Activated B cell treated with CpG ODN at 0.5 μM for 24 hours (primary cell): ENCODE results near the gene CHD1. TPM values are rescaled to one million over a fixed set of nuclear protein-coding genes. Genes with fewer than 3 reads are reported as not detected.

Experiments
- ATAC-seq: fragments of 200-7000 bp; cut with Tn5 transposase; one replicate; pipeline ENCODE4 v1.10.0; 2021; ENCODE audit warnings: low read depth, mild to moderate bottlenecking, moderate library complexity
- CTCF ChIA-PET: fragments of 350-600 bp; sonication (Branson Sonifier 250); formaldehyde crosslinking; loops from one replicate; lab custom pipeline; 2021; ENCODE audit warnings: antibody characterized with exemption; lab: Charles Lee
- POLR2A ChIA-PET: fragments of 350-600 bp; sonication (Branson Sonifier 250); formaldehyde crosslinking; loops from one replicate; lab custom pipeline; 2021; ENCODE audit warnings: antibody characterized with exemption; lab: Charles Lee
- DNase-seq: peaks from one replicate; pipeline ENCODE4 v3.0.0; 2022
- H3K27ac Mint-ChIP-seq: one replicate; pipeline ENCODE4 v1.8.0; 2020; ENCODE audit warnings: mixed read lengths
- H3K27me3 Mint-ChIP-seq: one replicate; pipeline ENCODE4 v1.8.0; 2021; ENCODE audit warnings: mixed read lengths
- H3K36me3 Mint-ChIP-seq: one replicate; pipeline ENCODE4 v1.8.0; 2021; ENCODE audit warnings: low read depth, mixed read lengths
- H3K4me1 Mint-ChIP-seq: one replicate; pipeline ENCODE4 v1.8.0; 2021; ENCODE audit warnings: mixed read lengths
- H3K4me3 Mint-ChIP-seq: one replicate; pipeline ENCODE4 v1.8.0; 2020; ENCODE audit warnings: mild to moderate bottlenecking, mixed read lengths
- H3K9me3 Mint-ChIP-seq: one replicate; pipeline ENCODE4 v1.8.0; 2020; ENCODE audit warnings: mixed read lengths
- intact Hi-C: fragments of 100-400 bp; cut with micrococcal nuclease; formaldehyde crosslinking; loops from one replicate; pipeline ENCODE4 v1.15.1; 2024
- total RNA-seq: library from RNA; stranded (reverse); gene quantifications from 2 replicates; pipeline ENCODE4 v1.2.3, GENCODE V29; 2022
- TF ChIP-seq, protein P1 (sequence below): fragments of 200-600 bp; IDR thresholded peaks from one replicate; pipeline ENCODE4 v1.8.0; 2022; ENCODE audit warnings: antibody characterized with exemption, mild to moderate bottlenecking

The CHD1 gene
- 65.2 and 77.5 TPM in 2 replicates for total RNA-seq

DNA sequence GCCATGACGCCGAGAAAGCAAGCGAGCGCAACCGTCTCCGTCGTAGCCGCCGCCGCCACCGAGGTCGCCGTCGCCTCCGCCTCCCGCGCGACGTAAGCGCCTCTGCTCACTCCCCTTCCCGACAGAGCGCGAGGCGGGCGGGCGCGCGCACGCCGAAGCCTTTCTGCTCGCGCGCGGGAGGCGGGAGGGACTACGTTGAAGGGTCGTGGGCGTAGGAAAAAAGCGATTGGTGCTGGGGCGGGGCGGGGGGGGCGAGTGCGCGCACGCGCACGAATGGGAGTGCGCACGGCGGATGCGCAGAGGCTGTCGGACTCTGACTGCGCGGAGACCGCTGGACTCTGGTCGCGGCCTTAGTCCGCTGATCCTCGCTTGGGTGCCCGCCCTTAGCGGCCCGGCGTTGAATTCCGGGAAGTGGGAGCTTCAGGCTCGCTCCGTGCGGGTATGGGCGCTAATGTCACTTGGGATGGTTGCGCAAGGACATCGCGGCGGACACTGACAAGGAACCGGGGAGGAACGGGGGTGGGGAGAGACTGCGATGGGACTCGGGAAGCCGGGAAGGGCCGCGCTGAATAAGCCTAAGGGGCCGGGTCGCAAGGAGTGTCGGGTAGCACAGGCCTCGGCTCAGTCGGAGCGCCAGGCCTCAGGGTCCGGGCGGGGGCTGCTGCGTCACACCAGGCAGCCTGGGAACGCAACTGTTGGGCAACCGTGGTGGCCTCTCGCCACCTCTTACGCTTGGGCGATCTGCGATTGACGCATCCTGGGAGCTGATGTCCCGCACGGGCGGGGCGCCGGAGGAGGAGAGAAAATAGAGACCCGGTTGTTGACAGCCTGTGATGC is at the start of gene CHD1:
Gene CHD1 (minus strand): TSS at position 135 of the 837 bp plus-strand sequence. CDS start 2,621 bp downstream, outside the sequence.
- peak within 1 kb of the TSS; percentile 100 for H3K27ac Mint-ChIP-seq
- H3K4me3 Mint-ChIP-seq: peak within 1 kb of the TSS; percentile 99
- H3K9me3 Mint-ChIP-seq: peaks cover 3% of the 10 kb centered on the region
- ATAC-seq: peak; percentile 63
- DNase-seq: peak; percentile 92
- TF ChIP-seq, protein P1, sequence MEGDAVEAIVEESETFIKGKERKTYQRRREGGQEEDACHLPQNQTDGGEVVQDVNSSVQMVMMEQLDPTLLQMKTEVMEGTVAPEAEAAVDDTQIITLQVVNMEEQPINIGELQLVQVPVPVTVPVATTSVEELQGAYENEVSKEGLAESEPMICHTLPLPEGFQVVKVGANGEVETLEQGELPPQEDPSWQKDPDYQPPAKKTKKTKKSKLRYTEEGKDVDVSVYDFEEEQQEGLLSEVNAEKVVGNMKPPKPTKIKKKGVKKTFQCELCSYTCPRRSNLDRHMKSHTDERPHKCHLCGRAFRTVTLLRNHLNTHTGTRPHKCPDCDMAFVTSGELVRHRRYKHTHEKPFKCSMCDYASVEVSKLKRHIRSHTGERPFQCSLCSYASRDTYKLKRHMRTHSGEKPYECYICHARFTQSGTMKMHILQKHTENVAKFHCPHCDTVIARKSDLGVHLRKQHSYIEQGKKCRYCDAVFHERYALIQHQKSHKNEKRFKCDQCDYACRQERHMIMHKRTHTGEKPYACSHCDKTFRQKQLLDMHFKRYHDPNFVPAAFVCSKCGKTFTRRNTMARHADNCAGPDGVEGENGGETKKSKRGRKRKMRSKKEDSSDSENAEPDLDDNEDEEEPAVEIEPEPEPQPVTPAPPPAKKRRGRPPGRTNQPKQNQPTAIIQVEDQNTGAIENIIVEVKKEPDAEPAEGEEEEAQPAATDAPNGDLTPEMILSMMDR: no peak
- peaks cover 52% of the 10 kb centered on the region for H3K36me3 Mint-ChIP-seq
- intact Hi-C loops: loop anchor here (1.0 to 2.0 kb wide), 9 partner anchors 46 to 1994 kb away; partner anchors contain the start of genes RGMB and RIOK2
- ChIA-PET POLR2A (interaction anchor here (0.6 to 6.1 kb wide), 26 partner anchors 10 to 1995 kb away, joined by 3 to 179 read pairs (median 3); partner anchors contain the start of genes LNPEP, RGMB and RIOK2), CTCF (interaction anchor here (1.6 to 3.1 kb wide), 3 partner anchors 22 to 103 kb away, joined by 4 to 19 read pairs (median 5); no protein-coding TSS in a partner anchor)
- no peaks in the 10 kb centered on the region for H3K27me3 Mint-ChIP-seq
- peaks cover 71% of the 10 kb centered on the region for H3K4me1 Mint-ChIP-seq

DNA sequence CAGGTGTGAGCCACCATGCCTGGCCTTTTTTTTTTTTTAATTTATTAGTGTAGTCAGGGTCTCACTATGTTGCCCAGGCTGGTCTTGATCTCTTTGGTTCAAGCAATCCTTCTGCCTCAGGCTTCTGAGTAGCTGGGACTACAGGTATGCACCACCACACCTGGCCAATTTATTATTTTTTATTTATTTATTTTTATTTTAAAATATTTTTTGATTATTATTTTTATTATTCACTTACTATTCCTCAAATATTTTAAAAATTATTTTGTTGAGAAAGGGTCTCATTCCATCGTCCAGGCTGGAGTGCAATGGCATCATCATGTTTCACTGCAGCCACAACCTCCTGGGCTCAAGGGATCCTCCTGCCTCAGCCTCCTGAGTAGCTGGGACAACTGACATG is 49.7 kb upstream of the CHD1 start:
- TF ChIP-seq, protein P1: no peak
- H3K36me3 Mint-ChIP-seq: no peaks in the 10 kb centered on the region
- no peak overlapping the region for H3K27ac Mint-ChIP-seq
- DNase-seq: no peak
- H3K27me3 Mint-ChIP-seq: no peaks in the 10 kb centered on the region
- ATAC-seq: no peak
- peaks cover 25% of the 10 kb centered on the region for H3K4me1 Mint-ChIP-seq
- H3K4me3 Mint-ChIP-seq: no peak overlapping the region
- POLR2A ChIA-PET: interaction anchor here (1.5 kb wide), 1 partner anchor 49 kb away, joined by 3 read pairs; no protein-coding TSS in a partner anchor
- CTCF ChIA-PET: no interaction called here
- intact Hi-C loops: no loop called here
- H3K9me3 Mint-ChIP-seq: no peaks in the 10 kb centered on the region

DNA sequence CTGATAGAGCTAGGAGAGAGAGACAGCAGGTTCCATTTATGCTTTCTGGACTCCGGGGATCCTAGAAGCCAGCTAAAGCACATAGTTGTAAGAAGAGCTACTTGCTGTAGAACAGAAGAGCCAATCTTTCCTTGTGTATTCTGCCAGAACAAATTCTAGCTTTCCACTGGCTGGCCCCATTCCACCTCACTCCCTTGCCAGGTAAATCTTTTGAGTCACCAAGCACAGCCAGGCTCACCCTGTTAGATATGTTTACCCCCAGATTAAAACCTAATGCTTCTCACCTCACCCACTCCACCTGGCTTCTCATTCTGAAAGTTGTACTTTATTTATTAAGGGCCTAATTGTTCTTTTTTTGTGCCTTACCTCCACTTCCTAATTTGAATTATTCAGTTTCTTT is 48.9 kb upstream of the CHD1 start:
- DNase-seq: no peak
- H3K4me3 Mint-ChIP-seq: no peak overlapping the region
- intact Hi-C loops: loop anchor here (2.0 kb wide), 1 partner anchor 13 kb away; no protein-coding TSS in a partner anchor
- H3K9me3 Mint-ChIP-seq: no peaks in the 10 kb centered on the region
- POLR2A ChIA-PET: interaction anchor here (0.9 to 1.5 kb wide), 3 partner anchors 44 to 50 kb away, joined by 3 read pairs; no protein-coding TSS in a partner anchor
- H3K27ac Mint-ChIP-seq: no peak overlapping the region
- ATAC-seq: no peak
- no peaks in the 10 kb centered on the region for H3K27me3 Mint-ChIP-seq
- TF ChIP-seq, protein P1: no peak
- H3K4me1 Mint-ChIP-seq: peaks cover 25% of the 10 kb centered on the region
- no peaks in the 10 kb centered on the region for H3K36me3 Mint-ChIP-seq
- CTCF ChIA-PET: no interaction called here

DNA sequence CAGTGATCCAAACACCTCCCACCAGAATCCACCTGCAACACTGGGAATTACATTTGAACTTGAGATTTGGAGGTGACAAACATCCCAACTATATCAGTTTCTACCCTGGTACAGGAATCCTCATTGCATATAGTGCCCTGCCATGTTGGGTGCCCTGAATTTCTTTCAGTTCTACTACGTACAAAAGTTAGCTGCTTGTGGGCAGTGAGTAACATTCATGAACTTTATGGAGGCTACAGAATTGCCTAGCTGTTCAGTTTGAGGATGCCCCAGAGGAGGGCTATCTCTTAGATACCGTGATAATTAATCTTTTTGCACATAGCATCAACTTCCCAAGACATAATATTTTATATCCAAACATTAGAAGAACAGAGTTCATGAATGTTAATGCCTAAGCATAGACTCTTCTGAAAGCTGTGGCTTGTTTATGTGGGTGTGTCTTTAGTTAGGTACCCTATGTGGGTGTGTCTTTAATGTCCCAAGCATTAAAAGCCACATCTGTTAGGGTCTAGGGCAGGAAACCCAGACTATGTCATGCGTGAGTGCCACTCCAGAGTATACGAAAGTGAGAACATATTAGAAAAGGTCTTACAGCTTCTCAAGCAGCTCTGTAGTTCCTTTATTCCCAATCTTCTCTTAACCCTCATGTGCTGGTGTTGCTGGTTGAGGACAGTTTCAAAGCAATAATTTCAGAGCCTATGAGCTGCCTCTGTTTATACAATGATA is 47.0 kb upstream of the CHD1 start:
- H3K9me3 Mint-ChIP-seq: no peaks in the 10 kb centered on the region
- peak overlapping the region; percentile 11 for H3K4me3 Mint-ChIP-seq
- H3K36me3 Mint-ChIP-seq: no peaks in the 10 kb centered on the region
- DNase-seq (no peak), ATAC-seq (peak; percentile 78)
- intact Hi-C loops: loop anchor here (2.0 kb wide), 2 partner anchors 15 to 47 kb away; partner anchors contain the start of gene CHD1
- TF ChIP-seq, protein P1: no peak
- POLR2A ChIA-PET: no interaction called here
- CTCF ChIA-PET: interaction anchor here (0.5 kb wide), 1 partner anchor 197 kb away, joined by 5 read pairs; no protein-coding TSS in a partner anchor
- H3K27ac Mint-ChIP-seq: peak overlapping the region; percentile 32
- H3K27me3 Mint-ChIP-seq: no peaks in the 10 kb centered on the region
- peaks cover 25% of the 10 kb centered on the region for H3K4me1 Mint-ChIP-seq
